IMR-90 (cell line): ENCODE measurements around the gene TOX3. TPM values are rescaled to one million over a fixed set of nuclear protein-coding genes. Genes with fewer than 3 reads are reported as not detected.

ENCODE experiments used
- ATAC-seq: fragments of 200-7000 bp; cut with Tn5 transposase; 2 replicates; pipeline ENCODE4 v1.9.1; 2020; ENCODE audit warnings: low read depth, mild to moderate bottlenecking, moderate library complexity
- BruUV-seq: library from RNA; stranded (reverse); fragments of 400-500 nt; replicated peaks from 2 replicates; lab custom pipeline; 2021; lab: Mats Ljungman, UMichigan
- CTCF ChIA-PET: fragments of 300-600 bp; formaldehyde crosslinking; extraction: SDS; loops from one replicate; lab custom pipeline; 2021; ENCODE audit warnings: antibody characterized with exemption; lab: Yijun Ruan, JAX
- POLR2A ChIA-PET: fragments of 300-600 bp; sonication (Branson Sonifier 250); formaldehyde crosslinking; loops from one replicate; lab custom pipeline; 2022; ENCODE audit warnings: antibody characterized with exemption; ENCODE audit not compliant: unreplicated experiment; lab: Charles Lee
- DNase-seq: peaks from one replicate; pipeline ENCODE4 v3.0.0; 2013
- H2AFZ ChIP-seq: replicated peaks from 2 replicates; pipeline ENCODE3; 2013; ENCODE audit warnings: low read length, mild to moderate bottlenecking; ENCODE audit not compliant: poor library complexity
- H2AK5ac ChIP-seq: 2 replicates; pipeline ENCODE4 v1.6.1; 2013; ENCODE audit warnings: low read depth, low read length, inconsistent platforms
- H2AK9ac ChIP-seq: replicated peaks from 2 replicates; pipeline ENCODE3; 2013; ENCODE audit warnings: mild to moderate bottlenecking, low read depth, low read length, moderate library complexity; ENCODE audit not compliant: poor library complexity
- H2BK120ac ChIP-seq: 2 replicates; pipeline ENCODE4 v1.6.1; 2013; ENCODE audit warnings: low read depth, low read length, inconsistent platforms
- H2BK15ac ChIP-seq: 3 replicates; pipeline ENCODE4 v1.6.1; 2013; ENCODE audit warnings: low read depth, low read length, inconsistent platforms
- H2BK20ac ChIP-seq: 2 replicates; pipeline ENCODE4 v1.6.1; 2013; ENCODE audit warnings: low read depth, mild to moderate bottlenecking, inconsistent platforms, low read length, moderate library complexity
- H2BK5ac ChIP-seq: 2 replicates; pipeline ENCODE4 v1.6.1; 2013; ENCODE audit warnings: mild to moderate bottlenecking, low read depth, low read length, inconsistent platforms; ENCODE audit not compliant: poor library complexity, severe bottlenecking
- H3K14ac ChIP-seq: replicated peaks from 2 replicates; pipeline ENCODE4 v1.6.1; 2013; ENCODE audit warnings: low read depth, low read length, inconsistent platforms
- H3K18ac ChIP-seq: 2 replicates; pipeline ENCODE4 v1.6.1; 2013; ENCODE audit warnings: low read depth, low read length, control low read depth
- H3K23ac ChIP-seq: 2 replicates; pipeline ENCODE4 v1.6.1; 2013; ENCODE audit warnings: low read depth, low read length, inconsistent platforms
- H3K27ac ChIP-seq: 2 replicates; pipeline ENCODE4 v1.5.1; 2013; ENCODE audit warnings: mild to moderate bottlenecking, control low read depth, low read length; ENCODE audit not compliant: insufficient read depth
- H3K27me3 ChIP-seq: 2 replicates; pipeline ENCODE4 v1.6.1; 2013; ENCODE audit warnings: low read length; ENCODE audit not compliant: control insufficient read depth, insufficient read depth
- H3K36me3 ChIP-seq: 2 replicates; pipeline ENCODE4 v1.6.1; 2013; ENCODE audit warnings: low read length, mixed read lengths; ENCODE audit not compliant: control insufficient read depth, insufficient read depth
- H3K4ac ChIP-seq: 2 replicates; pipeline ENCODE4 v1.6.1; 2013; ENCODE audit warnings: low read depth, low read length, inconsistent platforms
- H3K4me1 ChIP-seq: 2 replicates; pipeline ENCODE4 v1.6.1; 2013; ENCODE audit warnings: low read length, mixed read lengths; ENCODE audit not compliant: control insufficient read depth, insufficient read depth
- H3K4me2 ChIP-seq: 2 replicates; pipeline ENCODE4 v1.6.1; 2013; ENCODE audit warnings: low read depth, mild to moderate bottlenecking, control low read depth, low read length, moderate library complexity
- H3K4me3 ChIP-seq: 2 replicates; pipeline ENCODE4 v1.5.1; 2013; ENCODE audit warnings: low read depth, mild to moderate bottlenecking, control low read depth, low read length, moderate library complexity; ENCODE audit not compliant: insufficient read depth
- H3K56ac ChIP-seq: 2 replicates; pipeline ENCODE4 v1.6.1; 2013; ENCODE audit warnings: low read length, inconsistent platforms; ENCODE audit not compliant: insufficient read depth; ENCODE audit errors: extremely low read depth
- H3K79me1 ChIP-seq, 2 experiments: 2 replicates each; pipeline ENCODE4 v1.6.1; 2013; ENCODE audit warnings: low read length in 2 of 2, inconsistent platforms in 1 of 2, low read depth in 1 of 2
- H3K9ac ChIP-seq: 2 replicates; pipeline ENCODE4 v1.6.1; 2013; ENCODE audit warnings: low read depth, low read length, control low read depth
- H3K9me1 ChIP-seq: 2 replicates; pipeline ENCODE4 v1.6.1; 2013; ENCODE audit warnings: low read length, inconsistent platforms; ENCODE audit not compliant: insufficient read depth
- H3K9me3 ChIP-seq: 2 replicates; pipeline ENCODE4 v1.6.1; 2013; ENCODE audit warnings: low read length; ENCODE audit not compliant: control insufficient read depth, insufficient read depth
- H4K20me1 ChIP-seq: 2 replicates; pipeline ENCODE4 v1.6.1; 2013; ENCODE audit warnings: low read length, inconsistent platforms; ENCODE audit not compliant: insufficient read depth
- H4K5ac ChIP-seq: 2 replicates; pipeline ENCODE4 v1.6.1; 2013; ENCODE audit warnings: mild to moderate bottlenecking, low read depth, low read length, control low read depth
- H4K8ac ChIP-seq, 2 experiments: 2 replicates each; pipeline ENCODE4 v1.6.1; 2013; ENCODE audit warnings: low read depth in 2 of 2, low read length in 2 of 2, control low read depth in 1 of 2, inconsistent platforms in 1 of 2
- H4K91ac ChIP-seq: 2 replicates; pipeline ENCODE4 v1.6.1; 2013; ENCODE audit warnings: low read depth, low read length, inconsistent platforms; ENCODE audit not compliant: insufficient read depth
- CHD1 ChIP-seq: IDR thresholded peaks from 2 replicates; pipeline ENCODE4 v1.6.1; 2012; ENCODE audit warnings: low read depth, low read length, improper control_type of control experiment
- CTCF ChIP-seq: conservative IDR thresholded peaks from 2 replicates; pipeline ENCODE4 v1.5.1; 2012; ENCODE audit warnings: mild to moderate bottlenecking, low read depth, low read length, improper control_type of control experiment
- ELK1 ChIP-seq: fragments of 150-350 bp; IDR thresholded peaks from 2 replicates; pipeline ENCODE4 v1.6.1; 2016; ENCODE audit warnings: low read depth, mild to moderate bottlenecking, low read length, moderate library complexity, borderline replicate concordance
- FOS ChIP-seq: fragments of 150-350 bp; IDR thresholded peaks from 2 replicates; pipeline ENCODE4 v1.6.1; 2016; ENCODE audit warnings: low read depth, low read length
- MAFK ChIP-seq: IDR thresholded peaks from 2 replicates; pipeline ENCODE4 v1.6.1; 2012; ENCODE audit warnings: low read depth, low read length, improper control_type of control experiment
- NFE2L2 ChIP-seq: fragments of 150-350 bp; IDR thresholded peaks from 2 replicates; pipeline ENCODE4 v1.6.1; 2016; ENCODE audit warnings: low read depth, mild to moderate bottlenecking, low read length
- POLR2A ChIP-seq: IDR thresholded peaks from 2 replicates; pipeline ENCODE4 v1.6.1; 2012; ENCODE audit warnings: mild to moderate bottlenecking, low read depth, low read length
- RCOR1 ChIP-seq: IDR thresholded peaks from 2 replicates; pipeline ENCODE4 v1.6.1; 2012; ENCODE audit warnings: mild to moderate bottlenecking, low read length, improper control_type of control experiment; ENCODE audit not compliant: insufficient replicate concordance
- SMC3 ChIP-seq: fragments of 150-350 bp; IDR thresholded peaks from 2 replicates; pipeline ENCODE4 v1.6.1; 2016; ENCODE audit warnings: low read depth, mild to moderate bottlenecking, antibody characterized with exemption, low read length, moderate library complexity
- USF2 ChIP-seq: fragments of 150-350 bp; IDR thresholded peaks from 2 replicates; pipeline ENCODE4 v1.6.1; 2017; ENCODE audit warnings: mild to moderate bottlenecking, antibody characterized with exemption, low read length, low read depth
- WGBS, 2 experiments: methylation state at CpG; one replicate each; pipeline versions ENCODE4 v1.1.5 to v1.1.7; 2013; ENCODE audit warnings: missing lambda C conversion rate in 2 of 2; ENCODE audit not compliant: insufficient read length in 1 of 2; ENCODE audit errors: extremely low coverage in 2 of 2; 5-methylcytosine and 5-hydroxymethylcytosine counted together
- dilution Hi-C: fragments of 300-500 bp; cut with HindIII; formaldehyde crosslinking; loops from one replicate; pipeline ENCODE4 v1.14.3; 2018; ENCODE audit warnings: low sequenced_read_pairs; ENCODE audit not compliant: unreplicated experiment
- in situ Hi-C: fragments of 300-500 bp; cut with MboI; formaldehyde crosslinking; loops from 3 replicates; pipeline ENCODE4 v1.14.3; 2019; ENCODE audit warnings: low sequenced_read_pairs, inconsistent platforms, mixed read lengths
- intact Hi-C: fragments of 100-400 bp; cut with micrococcal nuclease; formaldehyde crosslinking; loops from 2 replicates; pipeline ENCODE4 v1.10.0; 2022
- polyA plus RNA-seq, 3 experiments: library from polyadenylated mRNA; depleted of rRNA; stranded (reverse); fragments of >200 nt; gene quantifications; 2 replicates each; pipeline ENCODE4 v1.2.3, GENCODE V29; 2012; ENCODE audit warnings: low replicate concordance in 1 of 3
- total RNA-seq: library from RNA; depleted of rRNA; stranded (reverse); fragments of >200 nt; gene quantifications from 2 replicates; pipeline ENCODE4 v1.2.3, GENCODE V29; 2012

TOX3 gene
- total and polyA plus RNA-seq, 2 of the 4 experiments (the other 2 are of a cell fraction): not detected

GRCh38 chr16:52545222-52545897 is 1.6 kb downstream of the TOX3 start:
- Histone ChIP-seq H4K5ac (no peak overlapping the region), H2AK9ac (no peak overlapping the region), H3K4me1 (no peaks in the 10 kb centered on the region), H3K9ac (no peak overlapping the region), H3K23ac (no peak overlapping the region), H3K56ac (no peak overlapping the region), H2BK5ac (no peak overlapping the region), H2AK5ac (no peak overlapping the region), H3K4me2 (no peak overlapping the region; the same call in 1 of the 2 replicates), H3K27me3 (peaks cover 22% of the 10 kb centered on the region), H2BK20ac (no peak overlapping the region), H3K9me1 (no peaks in the 10 kb centered on the region), H3K79me1 (no peaks in the 10 kb centered on the region), H4K8ac (no peak overlapping the region), H4K20me1 (no peaks in the 10 kb centered on the region), H4K91ac (no peak overlapping the region), H3K18ac (no peak overlapping the region), H3K27ac (no peak overlapping the region), H3K14ac (no peak overlapping the region), H3K36me3 (no peaks in the 10 kb centered on the region), H2AFZ (no peak overlapping the region), H2BK120ac (no peak overlapping the region), H2BK15ac (no peak overlapping the region), H3K4ac (no peak overlapping the region), H3K4me3 (no peak overlapping the region), H3K9me3 (no peaks in the 10 kb centered on the region)
- no TSS peak for BruUV-seq
- POLR2A ChIA-PET: no interaction called here
- TF ChIP-seq CHD1 (no peak), NFE2L2 (no peak), CTCF (no peak), FOS (no peak), USF2 (no peak), POLR2A (no peak), SMC3 (no peak), ELK1 (no peak), RCOR1 (no peak), MAFK (no peak)
- intact Hi-C loops (no loop called here), dilution Hi-C loops (no loop called here), in situ Hi-C loops (no loop called here)
- DNase-seq (no peak), ATAC-seq (no peak)
- CTCF ChIA-PET: no interaction called here
- WGBS, 2 experiments: 0% methylated on average over 3 of the region's 36 CpGs; no CpG with 5 or more reads in 1 of the 2 experiments
